Heart left ventricle (tissue), 13 donors: Measurements from ENCODE around the gene JDP2.

Experiments used
- POLR2A ChIP-seq, 2 donors: fragments of 450-650 bp; IDR thresholded peaks; one replicate each; pipeline ENCODE4 v1.6.1; 2017; ENCODE audit warnings: antibody characterized with exemption in 2 of 2, mild to moderate bottlenecking in 2 of 2, moderate library complexity in 2 of 2
- TF ChIP-seq, protein P1 (sequence below), 12 donors: fragments of 200-600 bp; sonication (generic) in 4 of 12; IDR thresholded peaks; one replicate each; pipeline versions ENCODE4 v1.5.0 to v1.8.0; 2018 to 2022; ENCODE audit warnings: antibody characterized with exemption in 12 of 12, mild to moderate bottlenecking in 5 of 12
- donor health status: ischemic (EF 13 %, LVEDD 7.1; RV severe dilation, severe dysfunction).
- donor health status: DM: no; HTN: yes; CAD: no.
- donor health status: DM: no; HTN: no; CAD: no.
- donor health status: ischemic (EF 25% LVEDD 6.9; RV normal size, moderate dysfunction).
- donor health status: ischemic (EF 25% LVEDD 5.7; RV mildly dilated, moderate dysfunction).
- donor health status: ischemic (EF 35%, LVEDD 5.7; RV mildly dilated, moderate dysfunction).
- donor health status: nonischemic (EF 11% LVEDD 7.7; RV severe dilation, severe dysfunction).
- donor health status: DM: yes; HTN: yes; CAD: no.
- donor health status: PGD.
- donor health status: ischemic (EF 29% LVEDD 5.4; RV normal size, mild dysfunction).
- donor health status: nonischemic (EF 23%, LVEDD 6.1; RV moderate dilation, normal function).

GRCh38 chr14:75417674-75418073, 10.1 kb upstream of the JDP2 start:
- TF ChIP-seq, protein P1, sequence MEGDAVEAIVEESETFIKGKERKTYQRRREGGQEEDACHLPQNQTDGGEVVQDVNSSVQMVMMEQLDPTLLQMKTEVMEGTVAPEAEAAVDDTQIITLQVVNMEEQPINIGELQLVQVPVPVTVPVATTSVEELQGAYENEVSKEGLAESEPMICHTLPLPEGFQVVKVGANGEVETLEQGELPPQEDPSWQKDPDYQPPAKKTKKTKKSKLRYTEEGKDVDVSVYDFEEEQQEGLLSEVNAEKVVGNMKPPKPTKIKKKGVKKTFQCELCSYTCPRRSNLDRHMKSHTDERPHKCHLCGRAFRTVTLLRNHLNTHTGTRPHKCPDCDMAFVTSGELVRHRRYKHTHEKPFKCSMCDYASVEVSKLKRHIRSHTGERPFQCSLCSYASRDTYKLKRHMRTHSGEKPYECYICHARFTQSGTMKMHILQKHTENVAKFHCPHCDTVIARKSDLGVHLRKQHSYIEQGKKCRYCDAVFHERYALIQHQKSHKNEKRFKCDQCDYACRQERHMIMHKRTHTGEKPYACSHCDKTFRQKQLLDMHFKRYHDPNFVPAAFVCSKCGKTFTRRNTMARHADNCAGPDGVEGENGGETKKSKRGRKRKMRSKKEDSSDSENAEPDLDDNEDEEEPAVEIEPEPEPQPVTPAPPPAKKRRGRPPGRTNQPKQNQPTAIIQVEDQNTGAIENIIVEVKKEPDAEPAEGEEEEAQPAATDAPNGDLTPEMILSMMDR (IDR thresholded peaks at IDR 0.05): no peak
- TF ChIP-seq POLR2A (IDR thresholded peaks at IDR 0.05): no peak
